K562 (cell line): ENCODE results near the gene SPARC. TPM values are rescaled to one million over a fixed set of nuclear protein-coding genes. Genes with fewer than 3 reads are reported as not detected.
A peak's percentile ranks its signal among the peaks of the same experiment; 100 is the strongest.

Experiments used
- ATAC-seq: fragments of 200-7000 bp; cut with Tn5 transposase; 3 replicates; pipeline ENCODE4 v1.9.1; 2020; ENCODE audit warnings: moderate library complexity
- BruUV-seq: library from RNA; stranded (reverse); fragments of 400-500 nt; replicated peaks from 2 replicates; lab custom pipeline; 2021; lab: Mats Ljungman, UMichigan
- CTCF ChIA-PET: fragments of 300-600 bp; formaldehyde crosslinking; extraction: SDS; loops from one replicate; lab custom pipeline; 2021; ENCODE audit warnings: low intra/inter-chr PET ratio; lab: Yijun Ruan, JAX
- POLR2A ChIA-PET: fragments of 300-600, 350-650 bp; sonication (Branson Sonifier 250); formaldehyde crosslinking; extraction: SDS; loops from one replicate; lab custom pipeline; 2021; ENCODE audit warnings: antibody characterized with exemption, inconsistent platforms; lab: Yijun Ruan, JAX
- DNase-seq, 4 experiments: peaks; one replicate each; pipeline versions ENCODE4 v3.0.0 to v3.0.0-alpha.2; 2011 to 2018; ENCODE audit warnings: low spot score in 3 of 4, mixed read lengths in 3 of 4; ENCODE audit errors: extremely low read depth in 1 of 4
- FAIRE-seq: peaks from 2 replicates; lab custom pipeline; 2011; peaks lifted over from hg19 to GRCh38; lab: Jason Lieb, UNC
- H2AFZ ChIP-seq: 2 replicates; pipeline ENCODE4 v1.6.0; 2011; ENCODE audit warnings: low read depth, low read length, control low read depth, inconsistent platforms
- H3K27ac ChIP-seq: fragments of 200-600 bp; 3 replicates; pipeline ENCODE4 v1.8.0; 2011; ENCODE audit warnings: low read depth, mild to moderate bottlenecking, control low read depth, inconsistent platforms, low read length, moderate library complexity, mixed read lengths; ENCODE audit errors: extremely low read depth
- H3K27me3 ChIP-seq, 2 experiments: fragments of 300-600 bp in 1 of 2; 2 replicates in 1 of 2; 3 replicates in 1 of 2; pipeline versions ENCODE4 v1.6.0 to v1.8.0; 2011; ENCODE audit warnings: inconsistent platforms in 2 of 2, low read length in 2 of 2, mild to moderate bottlenecking in 1 of 2, mixed read lengths in 1 of 2, moderate library complexity in 1 of 2; ENCODE audit not compliant: control insufficient read depth in 2 of 2, insufficient read depth in 2 of 2
- H3K36me3 ChIP-seq: fragments of 300-600 bp; 3 replicates; pipeline ENCODE4 v1.8.0; 2011; ENCODE audit warnings: mild to moderate bottlenecking, low read length, inconsistent platforms; ENCODE audit not compliant: control insufficient read depth, insufficient read depth
- H3K4me1 ChIP-seq, 2 experiments: fragments of 200-600 bp in 1 of 2; replicated peaks in 1 of 2; 2 replicates in 1 of 2; 3 replicates in 1 of 2; pipeline versions ENCODE4 v1.5.1 to v1.8.0; 2011; ENCODE audit warnings: inconsistent platforms in 2 of 2, low read length in 2 of 2, mild to moderate bottlenecking in 1 of 2, mixed read lengths in 1 of 2, moderate library complexity in 1 of 2; ENCODE audit not compliant: control insufficient read depth in 2 of 2, insufficient read depth in 2 of 2
- H3K4me2 ChIP-seq: 2 replicates; pipeline ENCODE4 v1.6.1; 2011; ENCODE audit warnings: low read length, control low read depth, inconsistent platforms, mixed read lengths; ENCODE audit not compliant: insufficient read depth
- H3K4me3 ChIP-seq: fragments of 200-600 bp; sonication (generic), shearing (Covaris generic); 2 replicates; pipeline ENCODE4 v1.5.1; 2016; ENCODE audit warnings: control low read depth, inconsistent platforms
- H3K79me2 ChIP-seq: fragments of 200-600 bp; 3 replicates; pipeline ENCODE4 v1.8.0; 2011; ENCODE audit warnings: low read length, inconsistent platforms; ENCODE audit not compliant: control insufficient read depth, insufficient read depth
- H3K9ac ChIP-seq, 2 experiments: 2 replicates each; pipeline versions ENCODE4 v1.6.0 to v1.6.1; 2011; ENCODE audit warnings: low read depth in 2 of 2, low read length in 2 of 2, control low read depth in 1 of 2, inconsistent platforms in 1 of 2, mild to moderate bottlenecking in 1 of 2, mixed read lengths in 1 of 2; ENCODE audit not compliant: insufficient read depth in 1 of 2
- H3K9me1 ChIP-seq: one replicate; pipeline ENCODE4 v1.6.0; 2011; ENCODE audit warnings: inconsistent platforms, mild to moderate bottlenecking, low read length, moderate library complexity; ENCODE audit not compliant: control insufficient read depth, insufficient read depth
- H3K9me3 ChIP-seq: replicated peaks from 2 replicates; pipeline ENCODE4 v1.5.1; 2011; ENCODE audit warnings: low read depth, low read length, inconsistent platforms; ENCODE audit not compliant: control insufficient read depth, insufficient read depth
- H4K20me1 ChIP-seq: replicated peaks from 2 replicates; pipeline ENCODE4 v1.6.1; 2011; ENCODE audit warnings: low read length, inconsistent platforms, mixed read lengths; ENCODE audit not compliant: control insufficient read depth, insufficient read depth
- ARNT ChIP-seq, 2 experiments: fragments of 450-650 bp; IDR thresholded peaks; 2 replicates each; pipeline ENCODE4 v1.6.1; 2016; ENCODE audit warnings: mild to moderate bottlenecking in 1 of 2
- BMI1 ChIP-seq: fragments of 150-350 bp; IDR thresholded peaks from 2 replicates; pipeline ENCODE4 v1.6.1; 2014; ENCODE audit warnings: low read length
- CEBPB ChIP-seq: fragments of 450-650 bp; IDR thresholded peaks from 2 replicates; pipeline ENCODE4 v1.6.1; 2016; ENCODE audit warnings: missing genetic modification characterization, missing compliant biosample characterization
- KLF16 ChIP-seq: IDR thresholded peaks from 2 replicates; pipeline ENCODE4 v1.6.1; 2016; ENCODE audit warnings: antibody characterized with exemption
- MCM5 ChIP-seq: fragments of 450-650 bp; IDR thresholded peaks from 2 replicates; pipeline ENCODE4 v1.6.1; 2016; ENCODE audit warnings: low read depth
- MLLT1 ChIP-seq, 2 experiments: fragments of 450-650 bp; IDR thresholded peaks; 2 replicates each; pipeline ENCODE4 v1.6.1; 2016
- MTA2 ChIP-seq: fragments of 450-650 bp; IDR thresholded peaks from 2 replicates; pipeline ENCODE4 v1.6.1; 2016; ENCODE audit warnings: low read depth
- NCOA1 ChIP-seq: fragments of 450-650 bp; IDR thresholded peaks from 2 replicates; pipeline ENCODE4 v1.6.1; 2016; ENCODE audit warnings: low read depth
- NEUROD1 ChIP-seq: fragments of 150-350 bp; IDR thresholded peaks from 2 replicates; pipeline ENCODE4 v1.6.1; 2014; ENCODE audit warnings: borderline replicate concordance, low read length, low read depth; ENCODE audit not compliant: partially characterized antibody
- SNRNP70 ChIP-seq: fragments of 200-400 bp; formaldehyde crosslinking; optimal IDR thresholded peaks from 2 replicates; pipeline ENCODE3; 2017; ENCODE audit warnings: low read depth, low read length
- ZFP36 ChIP-seq: fragments of 150-350 bp; IDR thresholded peaks from 2 replicates; pipeline ENCODE4 v1.6.1; 2018; ENCODE audit warnings: low read length, low read depth; ENCODE audit not compliant: partially characterized antibody
- ZNF134 ChIP-seq: fragments of 250-450 bp; sonication (Bioruptor Pico); conservative IDR thresholded peaks from 2 replicates; pipeline ENCODE4 v1.4.0; 2020
- ZNF224 ChIP-seq: sonication (generic); formaldehyde crosslinking; IDR thresholded peaks from 2 replicates; pipeline ENCODE4 v1.8.0; 2022; ENCODE audit warnings: mild to moderate bottlenecking, missing genetic modification reagents
- ZNF76 ChIP-seq: fragments of 250-450 bp; sonication (Bioruptor Pico); IDR thresholded peaks from 2 replicates; pipeline ENCODE4 v1.4.0; 2020; ENCODE audit warnings: mild to moderate bottlenecking, moderate library complexity, borderline replicate concordance
- WGBS: fragments of 100-300 bp; shearing (Covaris generic); methylation state at CpG from one replicate; pipeline ENCODE4 v1.1.6; 2016; ENCODE audit warnings: low coverage, mixed read lengths; ENCODE audit not compliant: insufficient coverage; ENCODE audit errors: missing lambda C conversion rate; 5-methylcytosine and 5-hydroxymethylcytosine counted together
- in situ Hi-C: fragments of 300-500 bp; cut with MboI; formaldehyde crosslinking; loops from 4 replicates; pipeline ENCODE4 v1.15.0; 2018; ENCODE audit warnings: inconsistent platforms, mixed read lengths
- intact Hi-C: fragments of 100-400 bp; cut with micrococcal nuclease; formaldehyde crosslinking; loops from 2 replicates; pipeline ENCODE4 v1.14.2; 2022
- polyA plus RNA-seq, 8 experiments: library from polyadenylated mRNA; depleted of rRNA in 4 of 8; stranded (reverse) in 5 of 8; unstranded in 3 of 8; fragments of >200 nt; fragmentation: Nextera tagmentation in 2 of 8; fragmentation: Illumina TruSeq in 1 of 8; extraction: Ambion mirVana in 2 of 8; extraction: Trizol in 1 of 8; gene quantifications; 2 replicates each; pipeline versions ENCODE4 v1.2.1 to v1.2.3, GENCODE V29; 2011 to 2014; ENCODE audit warnings: inconsistent platforms in 1 of 8, missing spikeins in 1 of 8
- total RNA-seq, 7 experiments: library from RNA; depleted of rRNA in 6 of 7; stranded (reverse); fragments of >200 nt in 6 of 7; fragmentation: Illumina TruSeq in 2 of 7; extraction: Trizol in 2 of 7; gene quantifications; 2 replicates each; pipeline versions ENCODE4 v1.2.1 to v1.2.3, GENCODE V29; 2011 to 2021; ENCODE audit warnings: low replicate concordance in 1 of 7

The SPARC gene
- total and polyA plus RNA-seq, 9 of the 15 experiments (the other 6 are each of a cell fraction or from before 2014, with no cell fraction given) = 6.1 to 35.6 (median 12.2) TPM

- Histone ChIP-seq H3K36me3 (no peaks in the 10 kb centered on the region), H3K27me3 (peaks cover 3 to 33% of the 10 kb centered on the region in 2 experiments; a peak in 3 of 5 replicates), H3K9me3 (no peaks in the 10 kb centered on the region), H3K4me3 (no peak overlapping the region), H3K27ac (no peak overlapping the region), H3K4me1 (peaks cover 6 to 17% of the 10 kb centered on the region in 2 experiments; a peak in 4 of 5 replicates), H2AFZ (no peak overlapping the region), H3K4me2 (no peak overlapping the region), H3K9ac (no peak overlapping the region), H3K9me1 (no peaks in the 10 kb centered on the region), H3K79me2 (no peaks in the 10 kb centered on the region), H4K20me1 (no peaks in the 10 kb centered on the region)
- ATAC-seq (no peak), FAIRE-seq (no peak), DNase-seq (no peak)
- in situ Hi-C loops = no loop called here
- TF ChIP-seq BMI1 (no peak), CEBPB (tag) (peak; percentile 20; the same call in 1 of the 2 replicates)
- CTCF ChIA-PET = no interaction called here
- 31% methylated on average over 3 of the region's 3 CpGs for WGBS
- intact Hi-C loops = no loop called here
- no TSS peak for BruUV-seq
- POLR2A ChIA-PET = interaction anchor here (0.6 to 2.4 kb wide), 3 partner anchors 13 to 83 kb away, joined by 3 to 8 read pairs (median 3); no protein-coding TSS in a partner anchor
These were observed 1.7 kb upstream of the SPARC start for GRCh38 chr5:151688436-151688835.

- CTCF ChIA-PET = no interaction called here
- H3K27ac ChIP-seq = no peak overlapping the region
- H2AFZ ChIP-seq = peak overlapping the region; percentile 68
- no peak for ATAC-seq
- no peaks in the 10 kb centered on the region for H3K9me3 ChIP-seq
- no peak overlapping the region for H3K4me3 ChIP-seq
- H4K20me1 ChIP-seq = no peaks in the 10 kb centered on the region
- H3K79me2 ChIP-seq = no peaks in the 10 kb centered on the region
- peak overlapping the region in 1 of 2 experiments; percentile 73; a peak in 1 of 4 replicates for H3K9ac ChIP-seq
- H3K4me2 ChIP-seq = peak overlapping the region; percentile 35
- TSS peak; percentile 64 for BruUV-seq
- no peak for DNase-seq
- peaks cover 3 to 29% of the 10 kb centered on the region in 2 experiments; a peak in 3 of 5 replicates for H3K27me3 ChIP-seq
- H3K4me1 ChIP-seq = peaks cover 6 to 21% of the 10 kb centered on the region in 2 experiments; a peak in 4 of 5 replicates
- H3K36me3 ChIP-seq = no peaks in the 10 kb centered on the region
- TF ChIP-seq ZNF224 (CRISPR knock-in tag) = no peak
- TF ChIP-seq MCM5 = no peak
- no peak for TF ChIP-seq ZFP36
- no peak for TF ChIP-seq NEUROD1
- no peak for TF ChIP-seq MTA2
- no peak for TF ChIP-seq ZNF76
- no peak for TF ChIP-seq ARNT (IDR thresholded peaks at IDR 0.05)
- TF ChIP-seq SNRNP70 = no peak
- no peak for TF ChIP-seq NCOA1
- TF ChIP-seq MLLT1 (IDR thresholded peaks at IDR 0.05) = no peak
- TF ChIP-seq KLF16 = no peak
- no peak for TF ChIP-seq ZNF134 (CRISPR knock-in tag)
- TF ChIP-seq, all 486 proteins: peak for 0
- in situ Hi-C loops = no loop called here
- WGBS = 11% methylated on average over 10 of the region's 10 CpGs
- intact Hi-C loops = no loop called here
- H3K9me1 ChIP-seq = no peaks in the 10 kb centered on the region
- no peak for FAIRE-seq
- POLR2A ChIA-PET = interaction anchor here (0.6 to 2.4 kb wide), 4 partner anchors 11 to 20 kb away, joined by 3 to 8 read pairs (median 4); no protein-coding TSS in a partner anchor
These were observed 704 bp downstream of the SPARC start for GRCh38 chr5:151685749-151686673.
